Brain microvascular endothelial cell (primary cell): ENCODE data around the gene CPE.

Experiments
- DNase-seq: peaks from one replicate; pipeline ENCODE4 v3.0.0-alpha.2; 2020
- H3K27ac ChIP-seq: fragments of 250-450 bp; sonication (Bioruptor Pico); 2 replicates; pipeline ENCODE4 v1.5.1; 2020; ENCODE audit warnings: mild to moderate bottlenecking, moderate library complexity
- H3K27me3 ChIP-seq: fragments of 250-450 bp; sonication (Bioruptor Pico); replicated peaks from 2 replicates; pipeline ENCODE4 v1.5.1; 2020; ENCODE audit warnings: mild to moderate bottlenecking
- H3K36me3 ChIP-seq: fragments of 250-450 bp; sonication (Bioruptor Pico); replicated peaks from 2 replicates; pipeline ENCODE4 v1.5.1; 2020; ENCODE audit warnings: mild to moderate bottlenecking
- H3K4me3 ChIP-seq: 2 replicates; pipeline ENCODE4 v1.5.1; 2011; ENCODE audit warnings: low read depth, mild to moderate bottlenecking, control low read depth, low read length, moderate library complexity
- CTCF ChIP-seq: IDR thresholded peaks from 2 replicates; pipeline ENCODE4 v1.5.1; 2011; ENCODE audit warnings: low read depth, mild to moderate bottlenecking, moderate library complexity, low read length, control low read depth, inconsistent platforms; ENCODE audit errors: missing control alignments
- in situ Hi-C: cut with HindIII; loops from 2 replicates; pipeline ENCODE4 v1.10.0; 2017; ENCODE audit warnings: low sequenced_read_pairs, low pct_ligation_motif_present

CPE gene

GRCh38 chr4:165428957-165429356, 50.1 kb downstream of the CPE start:
- H3K27ac ChIP-seq: no peak overlapping the region
- no peaks in the 10 kb centered on the region for H3K27me3 ChIP-seq
- no peak for DNase-seq
- no peaks in the 10 kb centered on the region for H3K36me3 ChIP-seq
- no peak for TF ChIP-seq CTCF
- H3K4me3 ChIP-seq: no peak overlapping the region
- in situ Hi-C loops: no loop called here

GRCh38 chr4:165433529-165433928, 54.7 kb downstream of the CPE start:
- no peak overlapping the region for H3K27ac ChIP-seq
- H3K27me3 ChIP-seq: no peaks in the 10 kb centered on the region
- in situ Hi-C loops: no loop called here
- no peaks in the 10 kb centered on the region for H3K36me3 ChIP-seq
- H3K4me3 ChIP-seq: no peak overlapping the region
- TF ChIP-seq CTCF: no peak
- DNase-seq: no peak

GRCh38 chr4:165437691-165438090, 58.9 kb downstream of the CPE start:
- Histone ChIP-seq H3K4me3 (no peak overlapping the region), H3K27ac (no peak overlapping the region), H3K27me3 (no peaks in the 10 kb centered on the region), H3K36me3 (no peaks in the 10 kb centered on the region)
- in situ Hi-C loops: no loop called here
- no peak for TF ChIP-seq CTCF
- DNase-seq: no peak

- H3K36me3 ChIP-seq: no peaks in the 10 kb centered on the region
- in situ Hi-C loops: no loop called here
- no peak overlapping the region for H3K4me3 ChIP-seq
- no peak for TF ChIP-seq CTCF
- no peak overlapping the region for H3K27ac ChIP-seq
- no peaks in the 10 kb centered on the region for H3K27me3 ChIP-seq
- DNase-seq: no peak
These were observed 60.5 kb downstream of the CPE start for GRCh38 chr4:165439344-165439743.

- TF ChIP-seq CTCF: no peak
- H3K4me3 ChIP-seq: no peak overlapping the region
- no peak for DNase-seq
- in situ Hi-C loops: no loop called here
- peak overlapping the region; percentile 10 for H3K27ac ChIP-seq
- H3K27me3 ChIP-seq: no peaks in the 10 kb centered on the region
- H3K36me3 ChIP-seq: no peaks in the 10 kb centered on the region
These were observed 61.2 kb downstream of the CPE start for GRCh38 chr4:165439981-165440380.

- H3K27me3 ChIP-seq: no peaks in the 10 kb centered on the region
- in situ Hi-C loops: no loop called here
- H3K36me3 ChIP-seq: no peaks in the 10 kb centered on the region
- DNase-seq: peak; percentile 75
- TF ChIP-seq CTCF: no peak
- no peak overlapping the region for H3K4me3 ChIP-seq
- peak overlapping the region; percentile 10 for H3K27ac ChIP-seq
These were observed 61.8 kb downstream of the CPE start for GRCh38 chr4:165440415-165441158.
